ENCODE results near the gene CCT8.

CCT8 gene

GRCh38 chr21:29073222-29074006 is at the start of gene CCT8:
Gene CCT8 (minus strand): TSS chr21:29073648. CDS start chr21:29073590, 58 bp downstream.
- DNase-seq = peak; percentile 98

- DNase-seq = no peak
Measured at GRCh38 chr21:29121759-29122158, 48.3 kb upstream of the CCT8 start.

- no peak for DNase-seq
Measured at GRCh38 chr21:29117372-29117955, 44.0 kb upstream of the CCT8 start.

GRCh38 chr21:29115899-29116298 is 42.5 kb upstream of the CCT8 start:
- no peak for DNase-seq

- no peak for DNase-seq
Measured at GRCh38 chr21:29114765-29115500, 41.5 kb upstream of the CCT8 start.

GRCh38 chr21:29105218-29105617 is 31.8 kb upstream of the CCT8 start:
- no peak for DNase-seq

GRCh38 chr21:29104239-29104708 is 30.8 kb upstream of the CCT8 start:
- DNase-seq = no peak

- DNase-seq = no peak
Measured at GRCh38 chr21:29102791-29103257, 29.4 kb upstream of the CCT8 start.

- no peak for DNase-seq
Measured at GRCh38 chr21:29098156-29098555, 24.7 kb upstream of the CCT8 start.

- DNase-seq = no peak
Measured at GRCh38 chr21:29096218-29097015, 23.0 kb upstream of the CCT8 start.

- no peak for DNase-seq
Measured at GRCh38 chr21:29092102-29092959, 18.9 kb upstream of the CCT8 start.

GRCh38 chr21:29091033-29091432 is 17.6 kb upstream of the CCT8 start:
- DNase-seq = no peak

GRCh38 chr21:29085106-29085752 is 11.8 kb upstream of the CCT8 start:
- no peak for DNase-seq

GRCh38 chr21:29084372-29084771 is 10.9 kb upstream of the CCT8 start:
- no peak for DNase-seq

GRCh38 chr21:29083306-29083705 is 9.9 kb upstream of the CCT8 start:
- no peak for DNase-seq

- DNase-seq = no peak
Measured at GRCh38 chr21:29082046-29082815, 8.8 kb upstream of the CCT8 start.

- DNase-seq = no peak
Measured at GRCh38 chr21:29080454-29080941, 7.0 kb upstream of the CCT8 start.

GRCh38 chr21:29078869-29079767 is 5.7 kb upstream of the CCT8 start:
- no peak for DNase-seq

- DNase-seq = peak; percentile 28
Measured at GRCh38 chr21:29077651-29078090, 4.2 kb upstream of the CCT8 start.
